C4-2B (cell line): ENCODE data around the gene KRTAP9-8.
"Not testable (repeated sequence)": the region's sequence is repeated elsewhere in the genome, so short reads cannot be mapped to it uniquely, and the experiment has no call there.

ENCODE experiments used
- CTCF ChIP-seq: fragments of 450-650 bp; conservative IDR thresholded peaks from 2 replicates; pipeline ENCODE4 v1.5.1; 2017; ENCODE audit warnings: mild to moderate bottlenecking
- ZFX ChIP-seq: fragments of 450-650 bp; IDR thresholded peaks from 2 replicates; pipeline ENCODE4 v1.6.1; 2017

GRCh38 chr17:41255381-41256290 lies 17.8 kb downstream of the KRTAP9-8 start, which contains the start of gene KRTAP9-9:
- not testable (repeated sequence) for TF ChIP-seq ZFX, CTCF
